IMR-90 (cell line): Measurements from ENCODE around the gene TMEM54.

ENCODE experiments used
- CEBPB ChIP-seq: IDR thresholded peaks from 2 replicates; pipeline ENCODE4 v1.6.1; 2012; ENCODE audit warnings: low read depth, low read length, improper control_type of control experiment
- FOS ChIP-seq: fragments of 150-350 bp; IDR thresholded peaks from 2 replicates; pipeline ENCODE4 v1.6.1; 2016; ENCODE audit warnings: low read depth, low read length
- MAFK ChIP-seq: IDR thresholded peaks from 2 replicates; pipeline ENCODE4 v1.6.1; 2012; ENCODE audit warnings: low read depth, low read length, improper control_type of control experiment
- MAZ ChIP-seq: IDR thresholded peaks from 2 replicates; pipeline ENCODE4 v1.6.1; 2012; ENCODE audit warnings: low read depth, mild to moderate bottlenecking, low read length, improper control_type of control experiment, moderate library complexity, borderline replicate concordance
- POLR2A ChIP-seq: IDR thresholded peaks from 2 replicates; pipeline ENCODE4 v1.6.1; 2012; ENCODE audit warnings: mild to moderate bottlenecking, low read depth, low read length
- RAD21 ChIP-seq: IDR thresholded peaks from 2 replicates; pipeline ENCODE4 v1.6.1; 2012; ENCODE audit warnings: low read length, improper control_type of control experiment
- RCOR1 ChIP-seq: IDR thresholded peaks from 2 replicates; pipeline ENCODE4 v1.6.1; 2012; ENCODE audit warnings: mild to moderate bottlenecking, low read length, improper control_type of control experiment; ENCODE audit not compliant: insufficient replicate concordance
- RFX5 ChIP-seq: IDR thresholded peaks from 2 replicates; pipeline ENCODE4 v1.8.0; 2012; ENCODE audit warnings: low read depth, mild to moderate bottlenecking, low read length, moderate library complexity
- SMC3 ChIP-seq: fragments of 150-350 bp; IDR thresholded peaks from 2 replicates; pipeline ENCODE4 v1.6.1; 2016; ENCODE audit warnings: low read depth, mild to moderate bottlenecking, antibody characterized with exemption, low read length, moderate library complexity
- TF ChIP-seq, protein P1 (sequence below): conservative IDR thresholded peaks from 2 replicates; pipeline ENCODE4 v1.5.1; 2012; ENCODE audit warnings: mild to moderate bottlenecking, low read depth, low read length, improper control_type of control experiment
- TF ChIP-seq, protein P2 (sequence below): fragments of 150-350 bp; IDR thresholded peaks from 2 replicates; pipeline ENCODE4 v1.6.1; 2017; ENCODE audit warnings: mild to moderate bottlenecking, antibody characterized with exemption, low read length, low read depth

DNA sequence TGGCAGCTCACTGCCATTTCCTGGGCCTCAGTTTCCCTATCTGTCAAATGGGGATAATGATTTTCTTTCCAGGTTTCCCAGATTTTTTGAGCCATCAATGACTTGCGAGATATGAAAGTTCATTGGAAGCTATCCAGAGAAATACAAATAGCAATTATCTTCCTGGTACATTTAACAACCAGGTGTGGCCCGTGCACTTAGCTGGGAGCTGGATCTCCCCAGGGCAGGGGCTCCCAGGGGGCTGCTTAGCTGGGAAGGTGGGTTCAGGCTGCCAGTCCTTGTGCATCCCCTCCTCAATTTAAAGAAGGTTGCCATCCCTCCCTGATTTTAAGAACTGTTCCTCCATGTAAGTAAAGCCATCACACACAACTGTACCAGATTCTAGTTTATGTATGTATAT lies 3.6 kb upstream of the TMEM54 start:
- no peak for TF ChIP-seq POLR2A
- TF ChIP-seq, protein P1, sequence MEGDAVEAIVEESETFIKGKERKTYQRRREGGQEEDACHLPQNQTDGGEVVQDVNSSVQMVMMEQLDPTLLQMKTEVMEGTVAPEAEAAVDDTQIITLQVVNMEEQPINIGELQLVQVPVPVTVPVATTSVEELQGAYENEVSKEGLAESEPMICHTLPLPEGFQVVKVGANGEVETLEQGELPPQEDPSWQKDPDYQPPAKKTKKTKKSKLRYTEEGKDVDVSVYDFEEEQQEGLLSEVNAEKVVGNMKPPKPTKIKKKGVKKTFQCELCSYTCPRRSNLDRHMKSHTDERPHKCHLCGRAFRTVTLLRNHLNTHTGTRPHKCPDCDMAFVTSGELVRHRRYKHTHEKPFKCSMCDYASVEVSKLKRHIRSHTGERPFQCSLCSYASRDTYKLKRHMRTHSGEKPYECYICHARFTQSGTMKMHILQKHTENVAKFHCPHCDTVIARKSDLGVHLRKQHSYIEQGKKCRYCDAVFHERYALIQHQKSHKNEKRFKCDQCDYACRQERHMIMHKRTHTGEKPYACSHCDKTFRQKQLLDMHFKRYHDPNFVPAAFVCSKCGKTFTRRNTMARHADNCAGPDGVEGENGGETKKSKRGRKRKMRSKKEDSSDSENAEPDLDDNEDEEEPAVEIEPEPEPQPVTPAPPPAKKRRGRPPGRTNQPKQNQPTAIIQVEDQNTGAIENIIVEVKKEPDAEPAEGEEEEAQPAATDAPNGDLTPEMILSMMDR: no peak
- no peak for TF ChIP-seq SMC3
- no peak for TF ChIP-seq RFX5
- TF ChIP-seq, protein P2, sequence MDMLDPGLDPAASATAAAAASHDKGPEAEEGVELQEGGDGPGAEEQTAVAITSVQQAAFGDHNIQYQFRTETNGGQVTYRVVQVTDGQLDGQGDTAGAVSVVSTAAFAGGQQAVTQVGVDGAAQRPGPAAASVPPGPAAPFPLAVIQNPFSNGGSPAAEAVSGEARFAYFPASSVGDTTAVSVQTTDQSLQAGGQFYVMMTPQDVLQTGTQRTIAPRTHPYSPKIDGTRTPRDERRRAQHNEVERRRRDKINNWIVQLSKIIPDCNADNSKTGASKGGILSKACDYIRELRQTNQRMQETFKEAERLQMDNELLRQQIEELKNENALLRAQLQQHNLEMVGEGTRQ: no peak
- TF ChIP-seq RCOR1: no peak
- no peak for TF ChIP-seq MAFK
- no peak for TF ChIP-seq MAZ
- TF ChIP-seq RAD21: no peak
- TF ChIP-seq FOS: no peak
- no peak for TF ChIP-seq CEBPB
